GM04503 (cell line): ENCODE results near the gene CFAP299.

Source experiments
- DNase-seq: peaks from one replicate; pipeline ENCODE4 v3.0.0-alpha.2; 2012; ENCODE audit warnings: low read depth

The CFAP299 gene

GRCh38 chr4:80521438-80521837 lies 185.9 kb downstream of the CFAP299 start:
- DNase-seq = no peak

GRCh38 chr4:80526697-80527096 lies 191.2 kb downstream of the CFAP299 start:
- no peak for DNase-seq

- DNase-seq = no peak
Observed at GRCh38 chr4:80529026-80529425, 193.5 kb downstream of the CFAP299 start.

GRCh38 chr4:80532674-80533333 lies 197.3 kb downstream of the CFAP299 start:
- no peak for DNase-seq

- no peak for DNase-seq
Observed at GRCh38 chr4:80535551-80535950, 200.0 kb downstream of the CFAP299 start.

- no peak for DNase-seq
Observed at GRCh38 chr4:80538276-80538926, 202.9 kb downstream of the CFAP299 start.

- no peak for DNase-seq
Observed at GRCh38 chr4:80539190-80539589, 203.7 kb downstream of the CFAP299 start.

GRCh38 chr4:80540349-80540748 lies 204.8 kb downstream of the CFAP299 start:
- DNase-seq = no peak

- DNase-seq = no peak
Observed at GRCh38 chr4:80540785-80541469, 205.4 kb downstream of the CFAP299 start.

- no peak for DNase-seq
Observed at GRCh38 chr4:80542747-80543146, 207.2 kb downstream of the CFAP299 start.

- DNase-seq = no peak
Observed at GRCh38 chr4:80560337-80560736, 224.8 kb downstream of the CFAP299 start.

GRCh38 chr4:80566203-80566872 lies 230.8 kb downstream of the CFAP299 start:
- DNase-seq = no peak

- DNase-seq = no peak
Observed at GRCh38 chr4:80568891-80569290, 233.4 kb downstream of the CFAP299 start.

- no peak for DNase-seq
Observed at GRCh38 chr4:80576796-80577195, 241.3 kb downstream of the CFAP299 start.

- DNase-seq = no peak
Observed at GRCh38 chr4:80578001-80578400, 242.5 kb downstream of the CFAP299 start.

- no peak for DNase-seq
Observed at GRCh38 chr4:80585542-80585941, 250.0 kb downstream of the CFAP299 start.

GRCh38 chr4:80586716-80587115 lies 251.2 kb downstream of the CFAP299 start:
- DNase-seq = no peak

- no peak for DNase-seq
Observed at GRCh38 chr4:80587871-80588385, 252.4 kb downstream of the CFAP299 start.

- DNase-seq = no peak
Observed at GRCh38 chr4:80592950-80593349, 257.4 kb downstream of the CFAP299 start.

- no peak for DNase-seq
Observed at GRCh38 chr4:80594701-80595100, 259.2 kb downstream of the CFAP299 start.

GRCh38 chr4:80608281-80608980 lies 272.9 kb downstream of the CFAP299 start:
- DNase-seq = peak; percentile 4

- DNase-seq = no peak
Observed at GRCh38 chr4:80610199-80610598, 274.7 kb downstream of the CFAP299 start.
